IPS-18a (cell line): ENCODE results near the gene GRIP1.

ENCODE experiments used
- H3K27ac ChIP-seq: one replicate; pipeline ENCODE4 v1.5.1; 2013; ENCODE audit warnings: low read length
- H3K27me3 ChIP-seq: one replicate; pipeline ENCODE4 v1.6.1; 2013; ENCODE audit warnings: mild to moderate bottlenecking, low read length; ENCODE audit not compliant: control insufficient read depth, insufficient read depth
- H3K36me3 ChIP-seq: one replicate; pipeline ENCODE4 v1.6.1; 2013; ENCODE audit warnings: low read depth, low read length; ENCODE audit not compliant: control insufficient read depth
- H3K4me1 ChIP-seq: one replicate; pipeline ENCODE4 v1.6.1; 2013; ENCODE audit warnings: low read depth, low read length; ENCODE audit not compliant: control insufficient read depth
- H3K4me3 ChIP-seq: one replicate; pipeline ENCODE4 v1.5.1; 2013; ENCODE audit warnings: low read length
- H3K9ac ChIP-seq: one replicate; pipeline ENCODE4 v1.6.1; 2013; ENCODE audit warnings: mild to moderate bottlenecking, low read length, moderate library complexity
- H3K9me3 ChIP-seq: one replicate; pipeline ENCODE4 v1.6.1; 2013; ENCODE audit warnings: low read depth, low read length; ENCODE audit not compliant: control insufficient read depth

The GRIP1 gene

GRCh38 chr12:66301944-66302826 lies 376.7 kb downstream of the GRIP1 start, which contains the start of gene HELB:
Gene HELB (plus strand): TSS chr12:66302493. CDS start chr12:66302604, 111 bp downstream.
- Histone ChIP-seq H3K9me3 (no peaks in the 10 kb centered on the region), H3K27me3 (peaks cover 10% of the 10 kb centered on the region), H3K36me3 (peaks cover 2% of the 10 kb centered on the region), H3K9ac (peak within 1 kb of the TSS; percentile 90), H3K27ac (peak within 1 kb of the TSS; percentile 90), H3K4me3 (peak within 1 kb of the TSS; percentile 98), H3K4me1 (no peaks in the 10 kb centered on the region)

DNA sequence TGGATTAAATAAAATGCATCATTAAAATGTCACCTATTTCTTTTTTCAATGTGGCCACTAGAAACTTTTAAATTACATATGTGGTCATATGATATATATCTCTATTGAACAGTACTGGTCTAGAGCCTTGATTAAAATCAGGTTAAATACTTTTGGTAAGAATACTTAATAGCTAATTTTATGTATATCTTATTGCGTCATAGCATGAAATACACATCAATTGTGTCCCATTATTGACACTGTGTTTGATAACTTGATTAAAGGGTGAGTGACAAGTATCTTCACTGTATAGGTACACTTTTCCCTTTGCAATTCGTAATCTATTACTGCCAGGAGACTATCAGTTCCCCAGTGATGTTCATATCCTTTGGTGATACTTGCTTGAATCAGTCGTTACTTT lies 381.0 kb downstream of the GRIP1 start:
- Histone ChIP-seq H3K27ac (no peak overlapping the region), H3K9ac (no peak overlapping the region), H3K9me3 (no peaks in the 10 kb centered on the region), H3K27me3 (peaks cover 10% of the 10 kb centered on the region), H3K4me3 (no peak overlapping the region), H3K4me1 (no peaks in the 10 kb centered on the region), H3K36me3 (no peaks in the 10 kb centered on the region)
